NK-92 treated with Interleukin-12 subunit alpha and Interleukin-12 subunit beta, amount 100 ng/mL, for 24 hours (cell line): ENCODE measurements around the gene PSORS1C1.

Source experiments
- DNase-seq: peaks from one replicate; lab custom pipeline; 2025; lab: John Stamatoyannopoulos, UW

PSORS1C1 gene

DNA sequence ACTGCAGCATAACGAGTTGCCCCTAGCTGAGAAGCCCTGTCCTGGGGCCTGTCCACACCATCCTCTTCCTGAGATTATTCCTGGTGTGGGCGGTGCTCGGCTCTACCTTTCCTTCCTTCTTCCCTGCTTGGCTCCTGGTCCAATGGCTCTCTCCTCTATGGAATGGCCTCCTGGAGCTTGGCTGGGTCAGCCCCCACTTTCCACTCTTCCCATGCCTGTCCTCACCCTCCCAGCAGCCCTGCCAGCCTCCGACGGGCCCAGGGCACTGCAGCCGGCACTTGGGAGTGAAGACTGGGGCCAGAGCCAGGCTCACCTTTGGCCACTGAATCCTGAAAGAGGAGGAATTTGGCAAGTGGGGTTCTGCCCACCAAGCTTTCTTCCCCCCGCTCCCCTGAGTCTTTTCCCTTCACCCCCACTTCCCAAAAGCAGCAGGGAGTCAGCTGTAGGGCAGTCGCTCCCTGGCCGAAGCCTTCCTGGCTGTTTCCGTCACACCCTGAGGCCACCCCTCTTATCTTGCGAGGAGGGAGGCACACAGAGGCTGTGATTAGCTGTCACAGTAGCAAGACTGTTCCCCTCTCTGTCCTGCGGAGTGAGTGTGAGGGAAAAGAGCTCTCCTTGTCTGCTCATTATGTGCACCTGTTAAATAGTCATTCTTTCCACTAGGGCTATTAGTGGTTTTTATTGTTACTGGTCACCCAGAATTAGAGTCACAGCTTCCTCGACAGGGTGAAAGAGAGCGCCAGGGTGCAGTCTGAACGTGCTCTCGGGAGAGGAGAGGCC, 12.0 kb downstream of the PSORS1C1 start:
- DNase-seq = no peak

DNA sequence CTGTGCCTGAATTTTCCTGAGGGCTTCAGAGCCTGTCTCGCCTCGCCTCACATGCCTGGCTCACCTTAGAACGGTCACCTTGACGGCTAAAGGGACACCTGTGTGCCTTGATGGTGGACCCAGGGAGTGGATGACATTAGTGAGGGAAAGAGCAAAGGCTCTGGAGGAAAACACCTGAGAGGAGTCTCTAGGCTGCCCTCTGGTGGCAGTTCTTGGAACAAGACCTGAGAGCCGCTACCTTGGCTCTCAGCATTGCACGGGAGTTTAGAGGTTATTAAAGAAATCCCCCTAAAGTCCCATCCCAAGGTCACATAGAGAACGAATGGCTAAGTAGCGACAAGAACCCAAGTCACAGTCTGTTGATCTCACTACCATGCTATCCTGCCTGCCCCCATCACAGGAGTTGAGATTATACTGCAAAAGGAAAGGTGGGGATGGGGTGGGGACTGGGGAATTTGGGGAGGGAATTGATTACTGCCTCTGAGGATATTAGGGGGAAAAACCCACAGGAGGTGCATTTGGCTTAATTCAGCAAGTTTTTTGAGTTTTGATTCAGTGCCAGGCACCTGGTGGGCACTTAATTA, 13.6 kb downstream of the PSORS1C1 start:
- peak; percentile 45 for DNase-seq

DNA sequence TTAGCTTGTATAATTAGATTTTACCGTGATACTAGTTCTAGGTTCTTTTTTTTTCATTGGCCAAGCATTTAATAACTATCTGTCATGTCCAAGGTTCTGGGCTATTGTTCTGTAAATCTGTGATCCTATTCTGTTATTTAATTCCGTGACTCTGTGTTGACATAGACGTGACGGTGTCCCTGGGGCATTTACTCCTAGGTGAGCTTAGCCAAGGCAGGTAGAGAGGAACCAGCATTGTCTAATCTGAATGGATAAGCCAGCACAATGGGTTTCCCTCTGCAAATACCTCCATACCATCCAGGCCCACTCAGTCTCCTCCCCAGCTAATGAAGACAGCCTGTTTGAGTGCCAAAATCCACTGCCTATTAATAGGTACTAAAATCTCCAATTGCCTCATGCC, 14.5 kb downstream of the PSORS1C1 start:
- no peak for DNase-seq

DNA sequence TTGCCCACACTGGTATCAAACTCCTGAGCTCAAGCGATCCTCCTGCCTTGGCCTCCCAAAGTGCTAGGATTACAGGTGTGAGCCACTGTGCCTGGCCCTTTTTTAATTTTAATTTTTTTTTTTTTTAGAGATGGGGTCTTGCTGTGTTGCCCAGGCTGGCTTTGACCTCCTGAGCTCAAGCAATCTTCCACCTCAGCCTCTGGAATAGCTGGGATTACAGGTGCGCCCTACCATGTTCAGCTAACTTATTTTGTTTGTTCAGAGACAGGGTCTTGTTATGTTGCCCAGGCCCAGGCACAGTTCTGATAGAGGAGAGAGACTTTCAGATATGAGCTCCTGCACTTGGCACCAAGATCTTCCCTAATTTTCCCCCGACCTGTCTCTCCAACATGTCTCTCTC, 16.2 kb downstream of the PSORS1C1 start:
- DNase-seq = no peak

DNA sequence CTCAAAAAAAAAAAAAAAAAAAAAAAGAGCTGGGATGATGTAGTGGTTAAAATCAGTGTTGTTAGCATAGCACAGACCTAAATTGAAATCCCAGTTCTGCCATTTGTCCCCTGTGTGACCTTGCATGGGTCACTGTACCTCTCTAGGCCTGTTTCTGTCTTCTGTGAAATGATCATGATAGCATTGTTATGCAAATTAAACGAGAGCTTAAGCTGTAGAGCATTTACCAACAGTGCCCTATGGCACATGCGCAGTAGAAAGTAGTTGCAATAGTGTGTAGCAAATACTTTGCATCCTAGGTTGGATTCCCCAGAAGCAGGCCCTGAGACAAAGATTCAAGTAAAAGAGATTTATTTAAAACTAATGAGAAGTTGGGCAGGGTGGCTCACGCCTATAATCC, 17.0 kb downstream of the PSORS1C1 start:
- DNase-seq = no peak

DNA sequence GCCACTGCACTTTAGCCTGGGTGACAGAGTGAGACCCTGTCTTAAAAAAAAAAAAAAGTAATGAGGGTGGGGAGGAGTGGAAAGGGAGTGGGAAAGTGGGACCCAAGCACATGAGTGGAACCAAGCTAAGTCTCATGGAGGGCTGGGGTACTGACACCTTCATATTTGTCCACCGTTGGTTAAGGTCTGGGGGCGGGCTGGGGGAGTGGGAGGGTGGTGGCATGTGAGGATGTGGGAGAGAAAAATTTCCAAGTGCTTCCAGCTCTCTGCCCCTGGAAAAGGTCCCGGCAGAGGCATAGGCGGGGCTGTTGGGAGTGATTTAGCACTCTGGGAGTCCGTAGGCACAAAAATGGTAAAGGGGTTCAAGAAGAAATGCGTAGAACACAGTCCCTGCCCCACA, 18.2 kb downstream of the PSORS1C1 start:
- DNase-seq = no peak

DNA sequence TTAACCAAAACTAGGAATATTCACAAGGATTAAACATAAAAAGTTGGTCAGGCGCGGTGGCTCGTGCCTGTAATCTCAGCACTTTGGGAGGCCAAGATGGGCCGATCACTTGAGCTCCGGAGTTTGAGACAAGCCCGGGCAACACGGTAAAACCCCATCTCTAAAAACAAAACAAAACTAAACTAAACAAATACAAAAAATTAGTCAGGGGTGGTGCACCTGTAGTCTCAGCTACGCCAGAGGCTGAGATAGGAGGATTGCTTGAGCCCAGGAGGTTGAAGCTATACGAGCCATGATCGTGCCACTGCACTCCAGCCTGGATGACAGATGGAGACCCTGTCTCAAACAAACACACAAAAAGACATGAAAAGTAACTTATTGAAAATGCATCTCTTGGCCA, 21.1 kb downstream of the PSORS1C1 start:
- no peak for DNase-seq

DNA sequence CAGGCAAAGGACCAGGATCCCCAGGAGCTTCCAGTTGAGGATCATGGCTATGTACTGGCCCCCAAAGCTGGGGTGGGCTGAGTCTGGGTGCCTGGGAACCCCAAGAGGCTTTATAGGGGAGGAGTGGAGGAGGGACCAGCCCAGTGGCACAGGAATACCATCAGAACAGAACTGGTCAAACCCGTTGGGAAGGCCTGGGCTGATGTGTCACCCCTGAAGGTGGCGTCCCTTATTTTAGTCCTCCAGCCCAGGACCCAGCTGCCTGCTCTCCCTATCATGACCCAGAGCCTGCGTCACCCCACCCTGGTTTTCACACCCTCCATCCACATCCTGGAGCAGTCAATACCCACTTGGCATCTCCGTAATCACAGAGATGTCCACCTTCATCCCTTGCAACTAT, 24.4 kb downstream of the PSORS1C1 start, which contains the start of gene PSORS1C2:
Gene PSORS1C2, minus strand, starts transcription at position 85 of the 400 bp plus-strand sequence. Its CDS starts 40 bp downstream, at position 45.
- DNase-seq = no peak

DNA sequence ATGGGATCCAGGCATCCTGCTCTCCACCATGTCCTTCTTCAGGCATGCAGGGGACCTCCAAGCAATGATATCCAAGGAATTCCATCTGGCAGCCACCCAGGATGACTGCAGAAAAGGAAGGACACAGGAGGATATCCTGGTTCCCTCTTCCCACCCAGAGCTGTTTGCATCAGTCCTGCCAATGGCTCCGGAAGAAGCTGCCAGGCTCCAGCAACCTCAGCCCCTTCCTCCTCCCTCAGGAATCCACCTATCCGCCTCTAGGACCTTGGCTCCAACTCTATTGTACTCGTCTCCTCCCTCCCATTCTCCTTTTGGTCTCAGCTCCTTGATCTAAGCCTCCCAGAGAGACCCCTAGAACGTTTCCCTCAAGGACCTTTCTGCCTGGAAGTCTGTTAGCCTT, 25.0 kb downstream of the PSORS1C1 start:
- no peak for DNase-seq

DNA sequence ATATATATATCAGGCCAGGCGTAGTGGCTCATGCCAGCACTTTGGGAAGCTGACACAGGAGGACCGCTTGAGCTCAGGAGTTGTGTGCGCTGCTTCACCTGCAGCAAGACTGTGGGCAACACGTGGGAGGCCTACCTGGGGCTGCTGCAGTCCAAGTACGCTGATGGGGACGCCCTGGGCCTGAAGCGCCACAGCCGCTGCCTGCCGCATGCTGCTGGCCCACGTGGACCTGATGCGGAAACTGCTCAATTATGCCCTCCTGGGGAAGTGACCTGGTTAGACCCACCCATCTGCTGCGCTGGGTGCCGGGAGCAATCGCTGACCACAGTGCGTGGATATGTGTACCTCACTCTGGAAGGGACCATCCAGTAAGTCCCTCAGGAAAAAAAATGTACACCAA, 26.0 kb downstream of the PSORS1C1 start:
- no peak for DNase-seq

DNA sequence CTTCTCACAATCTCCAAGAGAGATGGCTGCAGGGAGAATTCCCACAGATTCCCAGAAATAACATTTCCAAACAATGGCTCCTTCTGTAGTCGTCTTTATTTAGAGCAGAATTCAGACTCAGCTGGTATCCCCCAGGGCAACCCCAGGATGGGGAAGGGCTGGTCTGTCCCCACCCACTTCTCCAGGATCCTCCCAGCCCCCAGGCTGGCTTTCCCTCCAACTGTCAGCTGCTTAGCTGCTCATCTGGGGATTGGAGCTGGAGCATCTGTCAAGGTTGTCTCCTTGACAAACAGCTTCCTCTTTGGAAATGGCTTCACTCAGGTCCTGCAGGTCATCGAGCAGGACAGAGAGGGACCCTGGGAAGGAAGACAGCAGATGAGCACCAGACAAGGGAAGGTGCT, 27.8 kb downstream of the PSORS1C1 start:
- no peak for DNase-seq

DNA sequence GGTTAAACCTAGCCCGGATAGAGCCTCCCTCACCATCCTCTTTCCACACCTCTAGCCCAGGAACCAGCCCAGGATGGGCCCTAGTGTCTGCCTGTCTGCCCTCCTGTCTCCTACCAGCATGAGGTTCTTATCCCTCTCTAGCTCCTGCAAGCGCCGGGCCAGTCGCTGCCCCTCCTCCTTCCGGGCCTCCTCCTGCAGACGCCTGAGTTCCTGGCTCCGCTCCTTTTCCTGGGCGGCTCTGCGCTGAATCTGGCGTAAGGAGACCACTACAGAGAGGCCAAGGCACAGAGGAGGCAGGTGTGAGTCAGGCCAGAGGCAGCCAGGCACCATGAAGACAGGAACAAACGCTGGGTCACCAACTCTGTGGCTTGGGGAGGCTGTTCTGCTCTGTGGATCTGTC, 28.5 kb downstream of the PSORS1C1 start:
- no peak for DNase-seq

DNA sequence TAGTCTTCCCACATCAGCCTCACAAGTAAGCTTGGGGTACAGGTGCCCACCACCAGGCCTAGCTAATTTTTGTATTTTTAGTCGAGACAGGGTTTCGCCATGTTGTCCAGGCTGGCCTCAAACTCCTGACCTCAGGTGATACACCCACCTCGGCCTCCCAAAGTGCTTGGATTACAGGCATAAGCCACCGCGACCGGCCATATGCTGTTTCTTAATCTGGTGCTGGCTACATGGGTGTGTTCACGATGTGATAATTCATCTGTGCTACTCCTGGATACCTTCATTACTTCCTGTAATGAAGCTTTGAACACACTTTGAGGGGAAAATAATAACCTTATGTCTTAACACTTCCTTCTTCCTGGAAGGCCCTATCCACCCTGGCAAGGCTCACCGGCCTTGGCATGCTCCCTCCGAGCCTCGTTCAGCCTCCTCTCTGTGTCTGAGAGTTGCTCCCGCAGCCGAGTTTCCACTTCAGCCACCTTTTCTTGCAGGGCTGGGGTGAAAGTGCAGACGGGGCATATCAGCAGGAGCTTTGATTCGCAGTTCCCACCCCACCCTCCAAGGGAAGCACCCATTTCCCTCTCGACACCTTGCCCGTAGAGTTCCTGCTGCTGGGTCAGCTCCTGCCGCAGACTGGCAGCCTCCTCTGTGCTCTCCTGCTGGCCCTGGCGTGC, 29.8 kb downstream of the PSORS1C1 start:
- no peak for DNase-seq

DNA sequence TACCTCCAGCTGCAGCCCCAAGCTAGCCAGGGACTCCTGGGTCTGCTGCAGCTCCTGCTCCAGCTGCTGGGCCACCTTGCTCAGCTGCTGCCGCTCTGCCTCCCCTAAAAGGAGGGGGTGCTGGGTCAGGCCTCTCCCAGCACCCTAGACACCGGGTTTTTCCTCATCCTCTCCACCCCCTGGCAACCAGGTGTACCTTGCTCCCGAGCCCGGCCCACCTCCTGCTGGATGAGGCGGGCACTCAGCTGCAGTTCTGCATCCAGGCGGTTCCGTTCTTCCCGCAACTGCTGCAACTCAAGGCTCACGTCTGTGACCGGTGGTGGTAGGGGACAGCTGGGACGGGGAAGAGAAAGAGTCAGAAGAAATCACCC, 30.4 kb downstream of the PSORS1C1 start:
- DNase-seq = no peak

DNA sequence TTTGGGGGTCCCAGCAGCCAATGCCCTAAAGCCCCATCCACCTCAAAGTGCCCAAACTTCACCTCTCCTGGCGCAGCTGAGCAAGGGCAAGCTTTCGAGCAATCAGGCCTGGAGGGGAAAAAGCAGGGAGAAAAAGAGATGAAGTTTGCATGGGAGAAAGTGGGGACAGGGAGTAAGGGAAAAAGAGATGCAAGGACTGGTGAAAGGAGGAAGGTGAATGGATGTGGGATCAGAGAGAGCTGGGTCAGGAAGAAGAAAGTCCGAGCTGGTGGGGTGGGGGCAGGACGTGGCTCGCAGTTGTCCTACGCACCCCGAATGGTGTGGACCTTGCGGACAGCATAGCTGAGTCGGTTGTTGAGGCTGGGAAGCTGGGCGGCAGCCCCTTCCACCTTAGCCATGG, 30.8 kb downstream of the PSORS1C1 start:
- no peak for DNase-seq

DNA sequence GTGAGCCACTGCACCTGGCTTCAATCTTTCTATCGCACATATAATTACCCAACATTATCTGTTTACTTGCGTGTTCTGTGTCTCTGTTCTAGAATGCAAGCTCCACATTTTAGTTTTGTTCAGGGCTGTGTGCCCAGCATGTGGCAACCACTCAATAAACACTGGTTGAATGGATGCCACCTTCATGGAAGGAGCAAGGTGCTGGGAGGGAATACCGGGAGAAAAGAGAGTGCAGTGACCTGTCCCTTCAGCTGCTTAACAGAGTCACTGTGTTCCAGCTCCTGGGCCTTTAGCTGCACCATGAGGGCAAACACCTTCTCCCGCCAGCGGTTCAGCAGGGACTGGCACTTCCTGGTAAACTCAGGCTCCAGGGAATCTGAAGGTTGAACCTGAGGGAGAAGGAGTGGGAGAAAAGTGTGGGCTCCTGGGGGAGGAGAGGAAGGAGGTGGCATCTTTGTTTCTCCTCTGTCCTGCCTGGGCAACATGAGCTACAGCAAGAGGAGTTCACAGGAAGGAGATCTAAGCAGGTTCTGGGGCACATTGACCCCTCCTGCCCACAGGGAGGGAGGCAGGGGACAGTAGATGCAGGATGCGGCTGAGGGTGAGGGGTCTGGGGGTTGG, 35.3 kb downstream of the PSORS1C1 start:
- no peak for DNase-seq

DNA sequence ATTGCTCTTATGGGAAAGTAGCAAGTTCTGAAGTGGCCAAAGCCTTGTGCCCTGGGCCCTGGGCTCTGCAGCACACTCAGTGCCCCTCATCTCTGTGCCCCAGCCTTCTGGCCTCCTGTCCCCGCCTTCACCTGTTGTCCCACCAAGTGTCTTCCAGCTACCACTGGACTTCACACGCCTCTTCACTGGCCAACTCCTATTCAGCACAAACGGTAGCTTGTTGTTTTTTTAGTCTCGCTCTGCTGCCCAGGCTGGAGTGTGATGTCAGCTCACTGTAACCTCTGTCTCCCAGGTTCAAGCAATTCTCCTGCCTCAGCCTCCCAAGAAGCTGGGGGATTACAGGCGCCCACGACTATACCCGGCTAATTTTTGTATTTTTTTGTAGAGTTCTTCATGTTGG, 38.2 kb downstream of the PSORS1C1 start:
- no peak for DNase-seq

DNA sequence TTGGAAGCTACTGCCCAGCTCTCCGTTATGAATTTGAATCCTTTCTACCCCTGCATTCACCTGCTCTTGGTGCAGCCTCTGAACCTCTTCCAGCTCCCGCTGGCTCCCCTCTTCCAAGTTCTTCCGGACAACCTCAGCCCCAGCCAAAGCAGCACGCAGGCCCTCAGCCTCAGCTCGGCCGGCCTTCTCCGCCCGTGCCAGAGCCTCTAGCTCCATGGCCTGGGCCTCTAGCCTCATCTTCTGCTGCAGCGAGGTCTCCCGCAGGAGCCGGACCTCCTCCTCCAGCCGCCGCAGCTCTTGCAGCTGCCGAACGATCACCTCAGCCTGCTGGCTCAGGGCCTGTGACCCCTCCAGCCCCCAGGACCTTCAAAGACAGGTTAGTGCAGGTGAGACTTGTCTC, 39.8 kb downstream of the PSORS1C1 start:
- no peak for DNase-seq

DNA sequence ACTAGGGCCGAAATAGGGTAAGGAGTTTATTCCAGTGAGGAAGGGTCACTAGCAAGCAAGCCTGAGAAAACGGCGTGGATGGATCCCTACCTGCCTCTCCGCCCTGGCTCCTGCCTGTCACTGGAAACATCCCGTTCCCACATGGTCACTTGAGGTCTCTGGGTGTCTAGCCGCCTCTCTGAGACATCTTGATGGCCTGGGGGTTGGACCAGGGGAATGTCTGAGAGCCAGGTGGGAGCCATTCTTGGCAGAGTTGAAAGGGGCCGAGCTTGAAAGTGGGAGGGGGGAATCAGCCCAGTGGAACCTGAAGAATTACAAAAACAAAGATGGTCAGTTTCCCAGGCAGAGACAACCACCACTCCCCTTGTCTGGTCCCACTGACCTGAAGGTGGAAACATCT, 42.0 kb downstream of the PSORS1C1 start:
- no peak for DNase-seq

DNA sequence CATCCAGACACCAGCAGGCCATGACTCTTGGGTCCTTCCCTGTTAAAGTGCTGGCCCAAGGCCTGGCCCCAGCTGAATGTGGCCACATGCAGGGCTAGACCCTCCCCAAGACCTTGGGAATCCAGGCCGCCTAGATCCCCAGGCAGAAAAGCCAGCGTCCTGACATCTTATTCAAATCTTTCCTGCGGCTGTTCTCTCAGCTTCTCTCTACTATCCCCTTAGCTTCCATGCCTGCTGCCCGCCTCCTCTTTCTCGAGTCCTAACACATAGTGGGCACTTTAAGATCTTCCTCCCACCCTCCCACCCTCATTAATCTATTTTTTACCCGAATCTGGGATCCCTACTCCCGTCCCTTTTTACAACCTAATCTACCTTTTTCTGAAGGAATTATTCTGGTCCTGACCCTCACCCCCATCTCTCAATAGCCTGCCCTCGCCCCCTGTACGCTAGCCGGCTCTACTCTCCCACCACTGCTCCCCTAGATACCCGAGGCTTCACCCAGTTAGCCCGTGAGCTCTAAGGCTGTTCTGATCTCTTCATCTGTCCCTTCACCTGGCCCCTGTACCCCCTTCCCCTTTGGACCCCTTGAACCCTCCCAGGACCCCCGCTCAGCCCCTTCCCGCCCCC, 43.0 kb downstream of the PSORS1C1 start, which contains the start of gene CCHCR1:
Gene CCHCR1, minus strand, starts transcription at position 290 of the 627 bp plus-strand sequence. Its CDS starts 202 bp downstream, at position 88.
- no peak for DNase-seq

DNA sequence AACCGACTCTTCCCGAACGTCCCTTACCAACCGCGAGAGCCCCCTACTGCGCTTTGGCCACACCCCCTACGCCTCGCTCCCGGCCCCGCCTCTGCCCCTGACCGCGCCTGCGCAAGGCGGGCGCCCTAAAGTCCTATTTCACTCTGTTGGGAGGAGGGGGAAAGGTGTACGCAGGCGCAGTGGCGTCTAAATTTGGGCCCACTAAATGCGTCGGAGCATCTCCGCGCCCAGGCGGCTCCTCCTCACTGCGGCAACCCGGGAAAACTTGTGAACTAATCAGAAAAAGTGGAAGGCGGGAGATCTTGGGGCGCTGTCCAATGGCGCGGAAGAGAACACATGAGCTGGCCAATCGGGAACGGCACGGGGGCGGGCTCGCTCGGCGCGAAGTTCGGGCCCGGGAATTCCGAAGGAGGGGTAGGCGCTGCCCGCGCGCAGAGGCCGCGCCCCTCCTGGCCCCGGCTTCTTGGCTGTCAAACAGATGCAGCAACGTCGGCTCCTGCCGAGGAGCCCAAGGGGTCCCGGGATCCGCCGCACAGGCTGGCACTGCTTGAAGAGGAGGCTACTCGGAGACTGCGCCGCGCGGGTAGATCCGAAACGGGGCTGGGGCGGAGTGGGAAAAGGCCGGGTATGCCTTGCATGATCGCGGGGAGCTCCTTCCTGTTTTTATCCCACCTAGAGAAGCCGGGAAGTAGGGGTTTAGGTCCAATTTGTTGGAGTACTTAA, 43.7 kb downstream of the PSORS1C1 start, which contains the start of gene TCF19:
Gene TCF19, plus strand, starts transcription at position 450 of the 723 bp plus-strand sequence. CDS start 881 bp downstream, outside the sequence.
- DNase-seq = peak; percentile 98
